IMR-90 (cell line): ENCODE results near the gene PLPP3. TPM values are rescaled to one million over a fixed set of nuclear protein-coding genes. Genes with fewer than 3 reads are reported as not detected.

Experiments used
- ATAC-seq: fragments of 200-7000 bp; cut with Tn5 transposase; 2 replicates; pipeline ENCODE4 v1.9.1; 2020; ENCODE audit warnings: low read depth, mild to moderate bottlenecking, moderate library complexity
- BruUV-seq: library from RNA; stranded (reverse); fragments of 400-500 nt; replicated peaks from 2 replicates; lab custom pipeline; 2021; lab: Mats Ljungman, UMichigan
- CTCF ChIA-PET: fragments of 300-600 bp; formaldehyde crosslinking; extraction: SDS; loops from one replicate; lab custom pipeline; 2021; ENCODE audit warnings: antibody characterized with exemption; lab: Yijun Ruan, JAX
- POLR2A ChIA-PET: fragments of 300-600 bp; sonication (Branson Sonifier 250); formaldehyde crosslinking; loops from one replicate; lab custom pipeline; 2022; ENCODE audit warnings: antibody characterized with exemption; ENCODE audit not compliant: unreplicated experiment; lab: Charles Lee
- DNase-seq: peaks from one replicate; pipeline ENCODE4 v3.0.0; 2013
- H2AFZ ChIP-seq: replicated peaks from 2 replicates; pipeline ENCODE3; 2013; ENCODE audit warnings: low read length, mild to moderate bottlenecking; ENCODE audit not compliant: poor library complexity
- H2AK5ac ChIP-seq: 2 replicates; pipeline ENCODE4 v1.6.1; 2013; ENCODE audit warnings: low read depth, low read length, inconsistent platforms
- H2AK9ac ChIP-seq: replicated peaks from 2 replicates; pipeline ENCODE3; 2013; ENCODE audit warnings: mild to moderate bottlenecking, low read depth, low read length, moderate library complexity; ENCODE audit not compliant: poor library complexity
- H2BK120ac ChIP-seq: 2 replicates; pipeline ENCODE4 v1.6.1; 2013; ENCODE audit warnings: low read depth, low read length, inconsistent platforms
- H2BK15ac ChIP-seq: 3 replicates; pipeline ENCODE4 v1.6.1; 2013; ENCODE audit warnings: low read depth, low read length, inconsistent platforms
- H2BK20ac ChIP-seq: 2 replicates; pipeline ENCODE4 v1.6.1; 2013; ENCODE audit warnings: low read depth, mild to moderate bottlenecking, inconsistent platforms, low read length, moderate library complexity
- H2BK5ac ChIP-seq: 2 replicates; pipeline ENCODE4 v1.6.1; 2013; ENCODE audit warnings: mild to moderate bottlenecking, low read depth, low read length, inconsistent platforms; ENCODE audit not compliant: poor library complexity, severe bottlenecking
- H3K14ac ChIP-seq: replicated peaks from 2 replicates; pipeline ENCODE4 v1.6.1; 2013; ENCODE audit warnings: low read depth, low read length, inconsistent platforms
- H3K18ac ChIP-seq: 2 replicates; pipeline ENCODE4 v1.6.1; 2013; ENCODE audit warnings: low read depth, low read length, control low read depth
- H3K23ac ChIP-seq: 2 replicates; pipeline ENCODE4 v1.6.1; 2013; ENCODE audit warnings: low read depth, low read length, inconsistent platforms
- H3K27ac ChIP-seq: 2 replicates; pipeline ENCODE4 v1.5.1; 2013; ENCODE audit warnings: mild to moderate bottlenecking, control low read depth, low read length; ENCODE audit not compliant: insufficient read depth
- H3K27me3 ChIP-seq: 2 replicates; pipeline ENCODE4 v1.6.1; 2013; ENCODE audit warnings: low read length; ENCODE audit not compliant: control insufficient read depth, insufficient read depth
- H3K36me3 ChIP-seq: 2 replicates; pipeline ENCODE4 v1.6.1; 2013; ENCODE audit warnings: low read length, mixed read lengths; ENCODE audit not compliant: control insufficient read depth, insufficient read depth
- H3K4ac ChIP-seq: 2 replicates; pipeline ENCODE4 v1.6.1; 2013; ENCODE audit warnings: low read depth, low read length, inconsistent platforms
- H3K4me1 ChIP-seq: 2 replicates; pipeline ENCODE4 v1.6.1; 2013; ENCODE audit warnings: low read length, mixed read lengths; ENCODE audit not compliant: control insufficient read depth, insufficient read depth
- H3K4me2 ChIP-seq: 2 replicates; pipeline ENCODE4 v1.6.1; 2013; ENCODE audit warnings: low read depth, mild to moderate bottlenecking, control low read depth, low read length, moderate library complexity
- H3K4me3 ChIP-seq: 2 replicates; pipeline ENCODE4 v1.5.1; 2013; ENCODE audit warnings: low read depth, mild to moderate bottlenecking, control low read depth, low read length, moderate library complexity; ENCODE audit not compliant: insufficient read depth
- H3K56ac ChIP-seq: 2 replicates; pipeline ENCODE4 v1.6.1; 2013; ENCODE audit warnings: low read length, inconsistent platforms; ENCODE audit not compliant: insufficient read depth; ENCODE audit errors: extremely low read depth
- H3K79me1 ChIP-seq, 2 experiments: 2 replicates each; pipeline ENCODE4 v1.6.1; 2013; ENCODE audit warnings: low read length in 2 of 2, inconsistent platforms in 1 of 2, low read depth in 1 of 2
- H3K9ac ChIP-seq: 2 replicates; pipeline ENCODE4 v1.6.1; 2013; ENCODE audit warnings: low read depth, low read length, control low read depth
- H3K9me1 ChIP-seq: 2 replicates; pipeline ENCODE4 v1.6.1; 2013; ENCODE audit warnings: low read length, inconsistent platforms; ENCODE audit not compliant: insufficient read depth
- H3K9me3 ChIP-seq: 2 replicates; pipeline ENCODE4 v1.6.1; 2013; ENCODE audit warnings: low read length; ENCODE audit not compliant: control insufficient read depth, insufficient read depth
- H4K20me1 ChIP-seq: 2 replicates; pipeline ENCODE4 v1.6.1; 2013; ENCODE audit warnings: low read length, inconsistent platforms; ENCODE audit not compliant: insufficient read depth
- H4K5ac ChIP-seq: 2 replicates; pipeline ENCODE4 v1.6.1; 2013; ENCODE audit warnings: mild to moderate bottlenecking, low read depth, low read length, control low read depth
- H4K8ac ChIP-seq, 2 experiments: 2 replicates each; pipeline ENCODE4 v1.6.1; 2013; ENCODE audit warnings: low read depth in 2 of 2, low read length in 2 of 2, control low read depth in 1 of 2, inconsistent platforms in 1 of 2
- H4K91ac ChIP-seq: 2 replicates; pipeline ENCODE4 v1.6.1; 2013; ENCODE audit warnings: low read depth, low read length, inconsistent platforms; ENCODE audit not compliant: insufficient read depth
- BHLHE40 ChIP-seq: fragments of 150-350 bp; IDR thresholded peaks from 2 replicates; pipeline ENCODE4 v1.6.1; 2016; ENCODE audit warnings: mild to moderate bottlenecking, low read depth, low read length
- CEBPB ChIP-seq: IDR thresholded peaks from 2 replicates; pipeline ENCODE4 v1.6.1; 2012; ENCODE audit warnings: low read depth, low read length, improper control_type of control experiment
- CHD1 ChIP-seq: IDR thresholded peaks from 2 replicates; pipeline ENCODE4 v1.6.1; 2012; ENCODE audit warnings: low read depth, low read length, improper control_type of control experiment
- CTCF ChIP-seq: conservative IDR thresholded peaks from 2 replicates; pipeline ENCODE4 v1.5.1; 2012; ENCODE audit warnings: mild to moderate bottlenecking, low read depth, low read length, improper control_type of control experiment
- FOS ChIP-seq: fragments of 150-350 bp; IDR thresholded peaks from 2 replicates; pipeline ENCODE4 v1.6.1; 2016; ENCODE audit warnings: low read depth, low read length
- MAFK ChIP-seq: IDR thresholded peaks from 2 replicates; pipeline ENCODE4 v1.6.1; 2012; ENCODE audit warnings: low read depth, low read length, improper control_type of control experiment
- MAZ ChIP-seq: IDR thresholded peaks from 2 replicates; pipeline ENCODE4 v1.6.1; 2012; ENCODE audit warnings: low read depth, mild to moderate bottlenecking, low read length, improper control_type of control experiment, moderate library complexity, borderline replicate concordance
- MXI1 ChIP-seq: IDR thresholded peaks from 2 replicates; pipeline ENCODE4 v1.6.1; 2012; ENCODE audit warnings: low read depth, mild to moderate bottlenecking, low read length, moderate library complexity, borderline replicate concordance
- NFE2L2 ChIP-seq: fragments of 150-350 bp; IDR thresholded peaks from 2 replicates; pipeline ENCODE4 v1.6.1; 2016; ENCODE audit warnings: low read depth, mild to moderate bottlenecking, low read length
- POLR2A ChIP-seq: IDR thresholded peaks from 2 replicates; pipeline ENCODE4 v1.6.1; 2012; ENCODE audit warnings: mild to moderate bottlenecking, low read depth, low read length
- RAD21 ChIP-seq: IDR thresholded peaks from 2 replicates; pipeline ENCODE4 v1.6.1; 2012; ENCODE audit warnings: low read length, improper control_type of control experiment
- RCOR1 ChIP-seq: IDR thresholded peaks from 2 replicates; pipeline ENCODE4 v1.6.1; 2012; ENCODE audit warnings: mild to moderate bottlenecking, low read length, improper control_type of control experiment; ENCODE audit not compliant: insufficient replicate concordance
- RFX5 ChIP-seq: IDR thresholded peaks from 2 replicates; pipeline ENCODE4 v1.8.0; 2012; ENCODE audit warnings: low read depth, mild to moderate bottlenecking, low read length, moderate library complexity
- SMC3 ChIP-seq: fragments of 150-350 bp; IDR thresholded peaks from 2 replicates; pipeline ENCODE4 v1.6.1; 2016; ENCODE audit warnings: low read depth, mild to moderate bottlenecking, antibody characterized with exemption, low read length, moderate library complexity
- WGBS, 2 experiments: methylation state at CpG; one replicate each; pipeline versions ENCODE4 v1.1.5 to v1.1.7; 2013; ENCODE audit warnings: missing lambda C conversion rate in 2 of 2; ENCODE audit not compliant: insufficient read length in 1 of 2; ENCODE audit errors: extremely low coverage in 2 of 2; 5-methylcytosine and 5-hydroxymethylcytosine counted together
- dilution Hi-C: fragments of 300-500 bp; cut with HindIII; formaldehyde crosslinking; loops from one replicate; pipeline ENCODE4 v1.14.3; 2018; ENCODE audit warnings: low sequenced_read_pairs; ENCODE audit not compliant: unreplicated experiment
- in situ Hi-C: fragments of 300-500 bp; cut with MboI; formaldehyde crosslinking; loops from 3 replicates; pipeline ENCODE4 v1.14.3; 2019; ENCODE audit warnings: low sequenced_read_pairs, inconsistent platforms, mixed read lengths
- intact Hi-C: fragments of 100-400 bp; cut with micrococcal nuclease; formaldehyde crosslinking; loops from 2 replicates; pipeline ENCODE4 v1.10.0; 2022
- polyA plus RNA-seq, 3 experiments: library from polyadenylated mRNA; depleted of rRNA; stranded (reverse); fragments of >200 nt; gene quantifications; 2 replicates each; pipeline ENCODE4 v1.2.3, GENCODE V29; 2012; ENCODE audit warnings: low replicate concordance in 1 of 3
- total RNA-seq: library from RNA; depleted of rRNA; stranded (reverse); fragments of >200 nt; gene quantifications from 2 replicates; pipeline ENCODE4 v1.2.3, GENCODE V29; 2012
- TF ChIP-seq, protein P1 (sequence below): fragments of 150-350 bp; IDR thresholded peaks from 2 replicates; pipeline ENCODE4 v1.6.1; 2016; ENCODE audit warnings: low read depth, mild to moderate bottlenecking, low read length, moderate library complexity, borderline replicate concordance
- TF ChIP-seq, protein P2 (sequence below): fragments of 150-350 bp; IDR thresholded peaks from 2 replicates; pipeline ENCODE4 v1.6.1; 2017; ENCODE audit warnings: mild to moderate bottlenecking, antibody characterized with exemption, low read length, low read depth

PLPP3 gene
- total and polyA plus RNA-seq, 2 of the 4 experiments (the other 2 are of a cell fraction), result 49.9 to 56.6 TPM

GRCh38 chr1:56525489-56526041 is 53.8 kb downstream of the PLPP3 start:
- Histone ChIP-seq H2AK5ac (no peak overlapping the region), H4K91ac (no peak overlapping the region), H3K27me3 (no peaks in the 10 kb centered on the region), H3K4me1 (peaks cover 12% of the 10 kb centered on the region), H4K8ac (no peak overlapping the region), H2BK120ac (no peak overlapping the region), H2BK20ac (no peak overlapping the region), H2BK5ac (no peak overlapping the region), H3K14ac (no peak overlapping the region), H3K27ac (no peak overlapping the region), H3K4me2 (no peak overlapping the region), H3K9me1 (peaks cover 21% of the 10 kb centered on the region), H3K9me3 (no peaks in the 10 kb centered on the region), H3K56ac (no peak overlapping the region), H3K9ac (no peak overlapping the region), H3K18ac (no peak overlapping the region), H4K5ac (no peak overlapping the region), H3K36me3 (peaks cover 61% of the 10 kb centered on the region), H2BK15ac (no peak overlapping the region), H3K23ac (no peak overlapping the region), H3K4me3 (no peak overlapping the region), H3K4ac (no peak overlapping the region), H3K79me1 (peaks cover 49 to 80% of the 10 kb centered on the region in 2 experiments), H2AFZ (no peak overlapping the region), H4K20me1 (peaks cover 66% of the 10 kb centered on the region), H2AK9ac (no peak overlapping the region)
- ATAC-seq (0 out of 2 replicates have a peak, but pooled peaks have one; percentile 6), DNase-seq (peak; percentile 60)
- TF ChIP-seq, protein P1, sequence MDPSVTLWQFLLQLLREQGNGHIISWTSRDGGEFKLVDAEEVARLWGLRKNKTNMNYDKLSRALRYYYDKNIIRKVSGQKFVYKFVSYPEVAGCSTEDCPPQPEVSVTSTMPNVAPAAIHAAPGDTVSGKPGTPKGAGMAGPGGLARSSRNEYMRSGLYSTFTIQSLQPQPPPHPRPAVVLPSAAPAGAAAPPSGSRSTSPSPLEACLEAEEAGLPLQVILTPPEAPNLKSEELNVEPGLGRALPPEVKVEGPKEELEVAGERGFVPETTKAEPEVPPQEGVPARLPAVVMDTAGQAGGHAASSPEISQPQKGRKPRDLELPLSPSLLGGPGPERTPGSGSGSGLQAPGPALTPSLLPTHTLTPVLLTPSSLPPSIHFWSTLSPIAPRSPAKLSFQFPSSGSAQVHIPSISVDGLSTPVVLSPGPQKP, result no peak
- no peak for TF ChIP-seq RFX5
- no peak for TF ChIP-seq CHD1
- TF ChIP-seq RAD21, result no peak
- TF ChIP-seq NFE2L2, result no peak
- TF ChIP-seq CTCF, result no peak
- TF ChIP-seq RCOR1, result no peak
- TF ChIP-seq FOS, result no peak
- TF ChIP-seq MAFK, result no peak
- TF ChIP-seq MXI1, result no peak
- TF ChIP-seq CEBPB, result no peak
- no peak for TF ChIP-seq MAZ
- TF ChIP-seq SMC3, result no peak
- TF ChIP-seq, protein P2, sequence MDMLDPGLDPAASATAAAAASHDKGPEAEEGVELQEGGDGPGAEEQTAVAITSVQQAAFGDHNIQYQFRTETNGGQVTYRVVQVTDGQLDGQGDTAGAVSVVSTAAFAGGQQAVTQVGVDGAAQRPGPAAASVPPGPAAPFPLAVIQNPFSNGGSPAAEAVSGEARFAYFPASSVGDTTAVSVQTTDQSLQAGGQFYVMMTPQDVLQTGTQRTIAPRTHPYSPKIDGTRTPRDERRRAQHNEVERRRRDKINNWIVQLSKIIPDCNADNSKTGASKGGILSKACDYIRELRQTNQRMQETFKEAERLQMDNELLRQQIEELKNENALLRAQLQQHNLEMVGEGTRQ, result no peak
- no peak for TF ChIP-seq BHLHE40
- TF ChIP-seq POLR2A, result no peak
- ChIA-PET CTCF (no interaction called here), POLR2A (no interaction called here)
- in situ Hi-C loops (no loop called here), intact Hi-C loops (no loop called here), dilution Hi-C loops (no loop called here)
- BruUV-seq, result no TSS peak
- WGBS, 2 experiments, result no CpG with 5 or more reads among the region's 4 CpGs
